Activated CD4-positive, alpha-beta T cell treated with anti-CD3 and anti-CD28 coated beads, Interleukin-2, amount 50 U/mL, for 16 hours (primary cell): ENCODE measurements around the gene PEDS1.
"Not testable (repeated sequence)": the region's sequence is repeated elsewhere in the genome, so short reads cannot be mapped to it uniquely, and the experiment has no call there.

Experiments used
- DNase-seq: peaks from one replicate; pipeline ENCODE4 v3.0.0-alpha.2; 2020

The PEDS1 gene

DNA sequence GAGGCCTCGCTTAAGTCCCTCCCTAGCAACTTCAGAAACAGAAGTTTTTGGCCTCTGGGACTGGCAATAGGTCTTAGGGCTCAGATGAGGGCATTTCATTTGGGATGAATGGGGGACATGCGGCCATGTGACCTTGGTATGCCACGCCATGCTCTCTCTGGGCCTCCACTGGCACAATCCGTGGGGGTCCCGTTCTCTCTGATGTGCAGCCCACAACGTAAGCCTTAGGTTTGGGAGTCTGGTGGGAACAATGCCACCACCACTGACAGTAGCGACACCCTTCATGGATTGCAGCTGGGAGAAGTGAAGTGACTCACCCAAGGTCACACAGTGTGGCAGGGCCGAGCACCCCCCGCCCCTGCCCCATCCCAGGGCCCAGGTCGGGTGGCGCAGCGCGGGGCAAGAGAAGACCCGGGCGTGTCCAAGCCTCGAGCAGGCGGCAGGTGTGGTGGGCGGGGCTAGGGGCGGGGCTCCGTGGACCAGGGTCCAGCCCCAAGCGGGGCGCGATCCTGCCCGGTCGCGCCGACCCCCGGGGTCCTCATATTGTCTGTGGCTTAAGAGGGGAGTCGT lies 36.2 kb upstream of the PEDS1 start:
- no peak for DNase-seq

DNA sequence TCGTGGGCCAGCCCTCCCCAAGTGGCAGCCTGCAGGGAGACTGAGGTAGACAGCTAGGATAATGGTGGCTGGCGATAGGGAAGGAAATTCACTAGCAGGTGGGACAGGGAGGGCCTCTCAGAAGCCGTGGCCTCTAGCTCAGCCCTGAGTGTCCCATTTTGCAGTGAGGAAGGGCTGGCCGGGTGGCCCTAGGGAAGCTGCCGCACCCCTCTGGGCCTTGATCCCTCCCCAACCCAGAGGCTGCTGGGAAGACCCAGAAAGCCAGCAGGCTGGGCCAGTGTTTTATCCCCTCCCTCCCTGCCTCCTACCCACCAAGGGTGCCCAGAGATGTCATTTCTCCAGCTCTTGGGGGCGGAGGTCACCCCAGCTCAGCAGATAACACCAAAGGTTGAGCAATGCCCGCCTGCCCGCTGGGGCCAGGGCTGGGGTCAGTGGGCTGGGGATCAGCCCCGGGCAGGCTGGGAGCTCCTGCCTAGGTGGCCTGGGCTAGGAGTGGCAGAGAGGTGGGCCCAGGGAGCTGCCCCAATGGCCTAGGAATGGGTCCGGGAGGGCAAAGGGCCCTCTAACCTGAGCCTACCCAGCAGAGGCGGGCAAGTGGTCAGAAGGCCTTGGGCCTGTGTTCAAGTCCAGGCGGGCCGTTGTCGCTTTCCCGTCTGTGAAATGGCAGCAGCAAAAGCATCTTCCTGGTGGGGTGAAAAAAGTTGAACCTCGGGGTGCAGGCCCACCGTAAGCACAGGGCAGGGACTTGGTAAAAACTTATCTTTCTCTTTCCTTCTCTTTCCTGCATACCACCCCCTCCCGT lies 35.6 kb upstream of the PEDS1 start:
- no peak for DNase-seq

DNA sequence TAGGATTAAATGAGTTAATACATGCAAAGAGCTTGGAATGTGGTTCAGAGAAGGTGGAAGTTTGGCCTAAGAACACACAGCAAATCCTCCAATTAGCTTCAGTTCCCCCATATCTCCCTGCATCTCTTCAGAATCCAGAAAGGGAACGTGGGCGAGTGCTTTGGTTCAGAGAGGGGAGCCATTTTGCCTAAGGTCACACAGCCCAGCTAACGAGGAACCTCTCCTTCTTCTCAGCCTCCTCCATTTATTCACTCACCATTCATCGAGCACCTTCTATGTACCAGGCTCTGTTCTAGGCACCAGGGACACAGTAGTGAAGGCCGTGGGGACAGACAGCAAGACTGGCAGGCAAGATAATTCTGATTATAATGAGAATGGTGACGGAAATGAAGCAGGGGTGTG lies 34.8 kb upstream of the PEDS1 start:
- no peak for DNase-seq

DNA sequence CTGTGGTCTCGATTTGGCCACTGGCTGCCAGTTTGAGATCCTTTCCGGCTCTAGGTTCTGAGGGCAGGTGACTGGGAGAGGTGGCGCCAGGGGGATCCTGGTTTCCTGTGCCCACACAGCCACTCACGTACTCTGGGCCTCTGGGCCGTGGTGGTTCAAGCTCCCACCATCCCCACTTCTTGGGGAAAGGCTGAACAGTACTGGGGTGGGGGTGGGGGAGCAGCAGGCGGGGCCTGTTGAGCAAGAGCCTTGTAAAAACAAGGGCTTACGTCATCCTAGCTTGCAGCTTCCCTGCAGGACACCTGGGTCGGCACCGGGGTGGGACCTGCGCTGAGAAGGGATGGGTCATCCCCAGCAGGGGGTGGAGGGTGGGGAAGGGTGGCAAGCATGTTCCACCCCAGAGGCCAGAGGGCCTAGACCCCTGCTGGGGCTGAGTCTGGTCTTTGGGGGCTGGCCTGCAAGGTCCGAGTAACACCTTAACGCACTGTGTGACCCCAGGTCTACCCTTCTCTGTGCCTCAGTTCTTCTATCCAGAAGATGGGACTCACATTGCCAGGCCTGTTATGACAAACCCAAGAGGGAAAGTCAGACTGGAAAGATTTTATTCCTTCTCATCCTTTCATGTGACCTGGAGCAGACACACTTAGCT lies 34.0 kb upstream of the PEDS1 start:
- DNase-seq = no peak

DNA sequence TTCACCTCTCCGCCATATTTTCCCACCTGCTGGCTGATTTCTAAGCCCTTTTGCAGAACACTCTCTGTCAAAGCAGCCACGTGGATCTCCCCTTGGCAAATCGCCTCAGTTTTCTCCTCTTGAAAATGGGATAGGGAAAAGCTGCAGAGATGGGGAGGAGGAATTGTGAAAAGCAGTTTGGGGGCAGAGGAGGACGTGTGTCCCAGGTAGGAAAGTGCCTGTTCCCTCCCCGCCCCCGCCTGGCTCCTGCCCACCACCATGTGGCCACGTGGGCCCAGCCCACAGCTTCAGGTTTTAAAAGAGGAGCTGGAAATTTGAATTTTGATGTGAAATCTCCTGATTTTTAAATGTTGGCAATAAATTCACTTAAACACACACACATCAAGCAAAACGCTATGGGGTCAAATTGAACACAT lies 33.5 kb upstream of the PEDS1 start:
- DNase-seq = no peak

DNA sequence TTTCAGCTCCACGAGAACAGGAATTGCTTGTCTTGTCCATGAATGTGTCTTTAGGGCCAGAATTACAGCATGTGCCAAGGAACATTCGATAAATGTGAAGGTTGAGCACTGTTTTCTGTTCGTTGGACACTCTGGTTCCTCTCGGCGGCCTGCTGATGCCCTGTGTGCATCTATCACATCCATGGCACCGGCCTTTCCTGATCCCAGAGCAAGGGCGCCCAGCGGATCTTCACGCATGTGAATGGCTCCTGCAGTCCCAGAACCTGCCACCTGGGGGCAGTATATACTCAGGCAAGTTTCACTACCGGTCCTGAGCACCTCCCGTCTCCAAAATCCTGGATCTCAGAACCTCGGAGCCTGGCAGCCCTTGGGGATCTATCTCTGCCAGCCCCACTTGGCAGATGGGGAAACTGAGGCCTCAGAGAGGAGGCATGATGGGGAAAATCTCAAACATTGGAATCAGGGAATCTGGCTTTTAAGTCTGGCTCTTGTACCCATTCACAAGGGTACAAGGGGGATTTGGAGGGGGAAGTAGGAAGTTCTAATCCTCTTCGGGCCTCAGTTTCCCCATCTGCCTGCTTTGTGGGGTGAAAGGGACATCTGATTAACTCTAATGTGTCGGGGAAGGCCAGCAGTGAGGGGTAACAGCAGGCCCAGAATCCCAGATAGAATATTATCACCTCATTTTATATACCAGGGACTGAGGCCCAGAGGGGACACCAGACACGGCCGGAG lies 32.8 kb upstream of the PEDS1 start:
- DNase-seq = peak; percentile 90

DNA sequence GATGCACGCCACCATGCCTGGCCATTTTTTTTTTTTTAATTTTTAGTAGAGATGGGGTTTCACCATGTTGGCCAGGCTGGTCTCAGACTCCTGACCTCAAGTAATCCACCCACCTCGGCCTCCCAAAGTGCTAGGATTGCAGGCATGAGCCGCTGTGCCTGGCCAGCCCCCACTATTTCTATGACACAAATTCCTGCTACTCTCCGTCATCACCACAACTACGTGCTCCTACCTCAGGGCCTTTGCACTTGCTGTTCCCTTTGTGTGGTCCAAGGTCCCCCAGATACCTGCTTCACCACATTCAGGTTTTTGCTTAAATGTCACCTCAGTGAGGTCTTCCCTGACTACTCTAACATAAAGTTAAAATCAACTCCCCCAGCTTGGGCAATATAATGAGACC lies 31.9 kb upstream of the PEDS1 start:
- DNase-seq = no peak

DNA sequence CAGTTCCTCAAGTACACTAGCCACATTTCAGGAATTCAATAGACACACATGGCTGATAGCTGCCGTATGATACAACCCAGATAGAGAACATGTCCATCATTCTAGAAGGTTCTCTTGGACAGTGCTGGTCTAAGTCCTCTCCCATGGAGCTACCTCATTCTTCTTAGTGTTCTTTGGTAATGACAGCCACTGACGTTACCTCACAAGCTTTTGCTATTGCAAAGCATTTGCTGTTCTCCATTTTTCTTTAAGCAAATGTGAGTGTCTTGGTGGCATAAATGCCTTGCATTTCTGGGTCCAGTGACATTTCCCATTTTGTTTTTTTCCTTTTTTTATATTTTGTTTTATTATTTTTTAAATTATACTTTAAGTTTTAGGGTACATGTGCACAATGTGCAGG lies 28.8 kb upstream of the PEDS1 start:
- DNase-seq = no peak

DNA sequence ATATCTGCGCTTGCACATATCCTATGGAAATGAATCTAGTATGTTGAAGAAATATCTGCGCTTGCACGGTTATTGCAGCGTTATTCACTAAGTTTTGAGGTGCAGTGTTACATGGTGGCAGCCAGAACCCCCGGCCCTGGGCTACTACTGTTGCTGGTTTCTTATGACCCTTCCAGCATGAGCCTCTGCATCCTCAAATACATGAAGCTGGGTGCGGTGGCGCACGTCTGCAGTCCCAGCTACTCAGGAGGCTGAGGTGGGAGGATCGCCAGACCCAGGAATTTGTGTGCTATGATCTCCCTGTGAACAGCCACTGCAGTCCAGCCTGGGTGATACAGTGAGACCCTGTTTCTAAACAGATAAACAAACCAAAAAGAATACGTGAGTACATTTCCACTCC lies 27.8 kb upstream of the PEDS1 start:
- no peak for DNase-seq

DNA sequence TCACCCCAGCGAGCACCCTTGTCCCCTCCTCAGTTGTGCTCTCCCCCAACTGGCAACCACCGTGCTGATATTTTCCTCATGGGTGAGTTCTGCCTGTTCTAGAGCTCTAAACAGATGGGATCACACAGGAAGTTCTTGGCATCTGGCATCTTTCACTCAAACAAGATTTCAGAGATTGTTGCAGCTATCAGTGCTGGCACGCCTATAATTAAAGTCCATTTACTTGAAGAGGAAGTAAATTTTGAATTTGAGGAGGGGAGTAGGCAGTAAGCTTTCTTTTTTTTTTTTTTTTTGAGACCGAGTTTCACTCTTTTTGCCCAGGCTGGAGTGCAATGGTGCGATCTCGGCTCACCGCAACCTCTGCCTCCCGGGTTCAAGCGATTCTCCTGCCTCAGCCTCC lies 25.1 kb upstream of the PEDS1 start:
- not testable (repeated sequence) for DNase-seq

DNA sequence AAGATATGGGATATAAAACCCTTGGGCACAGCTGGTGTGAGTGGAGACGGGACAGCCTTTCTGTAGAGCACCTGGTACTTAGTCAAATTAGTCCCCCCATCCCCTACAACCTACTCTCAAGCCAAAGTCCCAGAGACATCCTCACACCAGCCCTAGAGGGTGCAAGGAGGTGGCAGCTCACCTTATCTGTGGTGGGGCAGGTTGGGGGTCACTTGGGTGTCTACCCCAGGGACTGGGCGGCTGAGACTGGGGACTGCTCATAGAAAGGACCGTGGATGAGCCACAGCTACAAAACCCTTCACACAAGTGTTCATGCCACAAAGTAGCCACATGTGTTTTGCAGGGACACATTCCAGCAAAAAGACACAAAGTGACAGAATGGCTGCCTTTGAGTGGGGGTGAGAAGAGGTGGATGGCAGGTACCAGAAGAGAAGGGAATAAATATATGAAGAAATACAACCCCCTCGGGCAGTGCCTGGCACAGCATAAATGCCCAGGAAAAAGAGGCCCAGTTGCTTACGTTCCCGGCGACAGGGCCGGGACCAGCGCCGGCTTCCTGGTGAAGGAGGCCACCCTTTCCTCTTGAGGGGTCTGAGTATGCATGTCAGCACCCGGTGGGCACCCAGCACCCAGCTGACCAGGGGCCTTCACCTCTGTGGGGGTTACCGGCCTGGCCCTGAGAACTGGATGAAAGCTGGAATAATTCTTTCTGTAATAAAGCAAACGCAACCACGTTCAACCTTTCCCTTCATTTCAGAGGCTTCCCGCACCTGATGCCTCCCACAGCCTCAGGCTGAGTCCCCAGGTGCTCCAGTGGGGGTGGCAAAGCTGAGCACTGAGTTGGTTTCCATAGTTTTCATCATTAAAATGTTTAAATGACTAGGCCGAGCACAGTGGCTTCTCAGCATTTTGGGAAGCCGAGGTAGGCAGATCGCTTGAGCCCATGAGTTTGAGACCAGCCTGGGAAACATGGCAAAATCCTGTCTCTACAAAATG lies 22.7 kb upstream of the PEDS1 start:
- DNase-seq = no peak

DNA sequence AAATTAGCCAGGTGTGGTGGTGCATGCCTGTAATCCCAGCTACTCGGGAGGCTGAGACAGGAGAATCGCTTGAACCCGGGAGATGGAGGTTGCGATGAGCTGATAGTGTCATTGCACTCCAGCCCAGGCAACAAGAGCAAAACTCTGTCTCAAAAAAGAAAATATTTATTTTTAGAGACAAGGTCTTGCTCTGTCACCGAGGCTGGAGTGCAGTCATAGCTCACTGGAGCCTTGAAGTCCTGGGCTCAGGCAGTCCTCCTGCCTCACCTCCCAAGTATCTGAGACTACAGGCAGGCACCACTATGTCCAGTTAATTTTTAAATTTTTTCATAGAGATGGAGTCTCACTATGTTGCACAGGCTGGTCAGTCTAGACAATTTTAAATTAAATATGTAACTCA lies 20.9 kb upstream of the PEDS1 start:
- no peak for DNase-seq

DNA sequence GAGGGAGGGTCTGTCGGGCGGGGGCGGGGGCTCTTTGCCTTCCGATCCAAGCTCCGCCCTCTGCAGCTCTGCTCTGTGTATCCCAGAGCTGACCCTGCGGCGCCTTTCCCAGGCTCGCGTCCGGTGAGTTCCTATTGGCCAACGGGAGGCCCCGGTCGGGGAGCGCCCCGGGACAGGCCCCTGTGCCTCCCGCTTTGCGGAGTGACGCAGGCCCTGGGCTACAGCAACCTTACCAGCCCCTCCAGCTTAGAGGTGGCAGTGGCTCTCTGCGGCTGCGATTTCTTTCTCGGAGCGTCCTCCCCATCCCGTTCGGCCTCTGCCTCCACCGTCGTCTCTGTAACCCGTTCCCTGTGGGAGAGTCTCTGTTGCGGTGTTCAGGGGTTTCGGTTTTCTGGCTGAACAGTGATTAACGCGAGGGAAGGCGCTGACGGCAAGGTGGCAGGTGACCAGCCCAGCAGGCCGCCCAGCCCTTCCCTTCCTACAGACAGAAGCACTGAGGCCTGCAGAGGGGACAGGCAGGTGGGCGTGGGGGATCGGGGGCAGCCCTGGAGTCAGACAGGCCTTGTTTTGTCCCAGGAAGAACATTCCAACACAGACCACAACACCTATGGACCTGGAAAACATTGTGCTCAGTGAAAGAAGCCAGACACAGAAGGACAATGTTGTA lies 19.0 kb upstream of the PEDS1 start:
- no peak for DNase-seq

DNA sequence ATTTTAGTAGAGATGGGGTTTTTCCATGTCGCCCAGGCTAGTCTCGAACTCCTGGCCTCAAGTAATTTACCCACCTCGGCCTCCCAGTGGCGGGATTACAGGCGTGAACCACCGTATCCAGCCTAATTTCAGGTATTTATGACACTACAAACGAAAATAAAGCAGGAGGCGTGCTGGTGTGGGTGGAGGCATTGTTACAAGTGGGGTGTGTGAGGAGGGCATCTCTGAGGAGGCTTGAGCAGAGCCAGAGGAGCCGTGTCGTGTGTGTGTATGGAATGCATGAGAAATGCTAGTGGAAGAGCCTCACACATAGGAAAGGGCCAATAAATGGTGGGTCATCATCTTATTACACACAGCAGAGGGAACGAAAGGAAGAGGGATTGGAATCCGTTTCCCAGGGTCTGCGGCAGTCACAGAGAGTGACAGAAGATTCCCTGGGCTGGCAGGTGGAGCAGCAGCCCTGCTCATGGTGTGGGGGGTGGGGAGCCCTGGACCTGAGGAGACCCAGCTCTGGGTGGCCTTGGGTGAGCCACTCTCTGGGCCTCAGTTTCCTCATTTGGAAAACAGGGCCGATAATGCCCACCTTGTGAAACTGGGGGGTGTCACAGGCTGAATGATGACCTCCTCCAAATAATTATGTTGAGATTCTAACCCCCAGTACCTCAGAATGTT lies 17.2 kb upstream of the PEDS1 start:
- DNase-seq = no peak

DNA sequence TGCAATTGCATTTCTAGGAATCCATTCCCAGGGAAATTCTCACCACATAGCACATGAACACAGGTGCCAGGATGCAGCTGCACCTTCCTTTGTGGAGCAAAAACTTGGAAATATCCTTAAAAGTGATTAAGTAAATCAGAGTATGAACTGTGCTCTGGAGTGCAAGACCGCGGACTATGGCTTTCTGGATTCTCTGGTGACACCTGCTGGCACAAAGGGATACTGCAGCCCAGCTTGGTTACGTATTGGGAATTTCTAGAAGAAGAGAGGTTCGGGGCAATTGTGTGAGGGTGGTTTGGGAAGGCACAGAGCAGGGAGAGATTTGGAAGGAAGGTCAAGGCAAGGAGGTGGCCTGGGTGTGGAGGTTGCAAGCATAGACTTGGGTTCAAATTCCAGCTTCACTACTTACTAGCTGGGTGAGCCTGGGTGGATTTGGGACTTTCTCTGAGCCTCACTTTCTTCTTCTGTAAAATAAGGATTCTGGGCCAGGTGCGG lies 15.9 kb upstream of the PEDS1 start:
- peak; percentile 82 for DNase-seq

DNA sequence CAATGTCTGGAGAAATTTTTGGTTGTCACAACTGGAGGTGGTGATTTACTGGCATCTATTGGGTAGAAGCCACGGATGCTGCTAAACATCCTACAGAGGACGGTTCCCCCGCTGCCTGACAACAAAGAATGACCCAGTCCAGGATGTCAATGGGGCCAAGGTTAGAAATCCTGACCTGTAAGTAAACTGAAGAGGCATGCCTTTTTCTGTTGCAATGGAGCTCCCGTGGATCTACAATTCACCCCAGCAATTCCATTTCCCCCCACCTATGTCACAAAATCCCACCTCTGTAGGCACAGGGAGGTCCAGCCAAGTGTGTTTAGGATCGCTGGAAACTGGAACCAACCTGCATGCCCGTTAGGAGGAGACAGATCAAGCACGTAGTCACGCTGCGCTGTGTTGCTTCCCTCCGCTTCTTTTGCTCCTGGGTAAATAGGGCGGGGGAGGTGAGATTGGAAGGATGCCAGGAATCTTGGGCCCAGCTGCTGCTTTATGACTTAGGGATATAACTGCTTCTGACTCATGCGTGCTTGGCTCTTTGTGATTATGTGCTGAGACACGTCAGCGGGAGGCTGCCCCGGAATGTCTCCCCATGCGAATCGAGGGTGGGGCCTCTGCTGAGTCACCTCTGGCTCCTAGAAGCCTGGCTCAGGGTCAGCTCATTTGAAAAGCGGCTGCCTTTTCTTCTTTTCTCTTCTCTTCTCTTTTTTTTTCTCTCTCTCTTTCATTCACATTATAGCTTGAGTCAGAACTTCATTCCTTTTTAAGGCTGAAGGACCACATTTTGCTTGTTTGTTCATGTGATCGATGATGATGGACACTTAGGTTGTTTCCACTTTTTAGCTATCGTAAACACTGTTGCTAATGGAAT lies 12.4 kb upstream of the PEDS1 start:
- peak; percentile 91 for DNase-seq

DNA sequence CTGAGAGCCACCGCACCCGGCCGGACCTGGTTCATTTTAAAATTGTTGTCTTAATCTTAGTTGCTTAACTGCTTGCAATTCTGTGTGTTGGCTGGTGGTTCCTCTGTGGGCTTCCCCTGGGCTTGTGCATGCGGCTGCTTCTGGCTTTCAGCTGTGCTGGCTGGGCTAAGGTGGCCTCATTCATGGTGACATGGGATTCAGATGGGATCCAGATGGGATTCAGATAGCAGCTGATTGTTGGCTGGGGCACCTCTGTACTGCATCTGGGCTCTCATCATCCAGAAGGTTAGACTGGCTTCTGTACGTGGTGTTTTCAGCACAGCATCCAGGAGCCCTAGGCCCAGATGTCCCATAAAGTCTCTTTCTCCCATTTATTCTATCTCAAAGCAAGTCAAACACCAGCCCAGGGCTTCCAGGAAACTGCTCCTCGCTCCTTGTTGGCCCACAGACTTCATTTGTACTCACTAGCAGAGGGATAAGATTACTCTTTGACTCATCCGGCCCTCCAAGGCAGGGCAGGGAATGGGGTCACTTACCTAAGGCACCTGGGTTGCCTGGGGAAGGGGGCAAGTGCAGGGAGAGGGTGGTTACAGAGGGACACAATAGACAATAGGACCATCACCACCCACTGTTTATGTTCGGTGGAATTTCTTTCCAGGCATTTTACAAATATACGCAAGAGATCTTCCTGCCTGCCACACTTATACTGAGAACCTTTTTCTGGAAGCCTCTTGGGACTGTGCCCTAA lies 10.2 kb upstream of the PEDS1 start:
- no peak for DNase-seq

DNA sequence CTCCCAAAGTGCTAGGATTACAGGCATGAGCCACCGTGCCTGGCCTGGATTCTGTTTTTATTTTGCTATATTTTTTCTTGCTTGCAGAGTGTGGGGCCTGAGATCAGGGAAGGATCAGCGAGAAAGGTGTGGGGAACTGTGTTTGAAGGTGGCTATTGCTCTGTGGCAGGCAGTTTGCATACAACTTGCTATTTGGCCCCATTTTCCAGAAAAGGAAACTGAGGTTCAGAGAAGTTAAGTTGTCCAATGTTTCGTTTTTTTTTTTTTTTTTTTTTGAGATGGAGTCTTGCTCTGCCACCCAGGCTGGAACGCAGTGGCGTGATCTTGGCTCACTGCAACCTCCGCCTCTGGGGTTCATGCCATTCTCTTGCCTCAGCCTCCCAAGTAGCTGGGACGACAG lies 8.0 kb upstream of the PEDS1 start:
- not testable (repeated sequence) for DNase-seq

DNA sequence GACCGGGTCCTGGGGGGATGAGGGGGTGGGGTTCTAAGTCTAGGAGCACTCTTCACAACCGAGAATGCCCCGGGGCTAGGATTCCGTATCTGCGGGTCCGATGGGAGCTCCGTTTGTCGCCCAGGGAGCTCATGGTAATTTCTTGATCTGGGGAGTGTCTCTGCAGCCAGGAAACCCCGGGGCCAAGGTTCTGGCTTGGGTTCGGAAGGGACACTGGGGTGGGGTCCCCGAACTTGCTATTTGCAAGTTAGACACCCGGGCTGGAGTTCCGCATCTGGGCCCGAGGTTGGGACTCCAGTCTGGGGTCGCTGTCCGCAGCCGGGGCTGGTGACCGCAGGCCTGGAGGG lies 397 bp downstream of the PEDS1 start:
- DNase-seq = no peak
